C4-2B (cell line): ENCODE results near the gene PFN3.
"Not testable (repeated sequence)": the region's sequence is repeated elsewhere in the genome, so short reads cannot be mapped to it uniquely, and the experiment has no call there.

Source experiments
- H3K27ac ChIP-seq: fragments of 450-650 bp; 2 replicates; pipeline ENCODE4 v1.5.1; 2017
- CTCF ChIP-seq: fragments of 450-650 bp; conservative IDR thresholded peaks from 2 replicates; pipeline ENCODE4 v1.5.1; 2017; ENCODE audit warnings: mild to moderate bottlenecking
- ZFX ChIP-seq: fragments of 450-650 bp; IDR thresholded peaks from 2 replicates; pipeline ENCODE4 v1.6.1; 2017

Gene PFN3

DNA sequence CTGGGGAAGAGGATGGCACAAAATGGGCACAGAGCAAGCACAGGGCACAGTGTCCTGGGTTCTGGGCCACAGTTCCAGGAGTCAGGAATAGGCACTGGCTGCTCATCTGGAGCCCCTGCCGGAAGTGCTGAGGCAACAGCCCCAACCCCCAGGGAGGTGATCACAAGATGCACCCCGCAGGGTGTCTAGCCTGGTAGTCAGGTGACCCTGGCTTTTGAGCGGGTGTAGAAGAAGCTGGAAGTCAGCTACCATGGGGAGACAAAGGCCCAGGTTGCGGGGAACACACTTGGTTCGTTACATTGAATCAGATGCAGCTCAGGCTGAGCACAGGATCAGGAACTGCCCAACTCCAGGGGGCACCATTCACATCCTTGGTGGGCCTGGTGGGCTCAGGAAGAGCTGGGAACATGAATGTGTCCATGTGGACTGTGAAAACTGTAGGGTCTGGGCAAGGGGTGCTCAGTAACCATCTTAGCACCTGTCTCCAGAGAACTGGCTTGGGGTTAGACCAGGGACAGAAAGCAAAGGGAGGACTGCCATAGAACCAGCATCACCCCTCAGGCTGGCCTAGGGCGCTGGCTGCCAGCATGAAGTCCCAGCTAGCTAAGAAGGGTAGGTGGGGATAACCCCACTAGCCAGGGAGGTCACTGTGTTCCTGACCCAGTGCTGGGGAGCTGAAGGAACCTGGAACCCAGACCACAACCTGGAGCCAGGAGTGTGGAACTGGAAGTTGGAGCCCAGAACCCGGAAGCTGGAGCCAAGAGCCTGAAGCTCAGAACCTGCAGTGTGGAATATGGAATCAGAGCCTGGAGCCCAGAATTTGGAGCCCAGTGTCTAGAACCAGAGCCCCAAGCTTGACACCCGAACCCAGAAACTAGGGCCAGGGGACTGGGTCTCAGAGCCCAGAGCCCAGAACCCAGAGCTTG is 22.3 kb downstream of the PFN3 start:
- TF ChIP-seq CTCF (no peak), ZFX (no peak)
- H3K27ac ChIP-seq: no peak overlapping the region

GRCh38 chr5:177376107-177376506 is 24.4 kb downstream of the PFN3 start:
- TF ChIP-seq CTCF: no peak
- no peak for TF ChIP-seq ZFX
- no peak overlapping the region for H3K27ac ChIP-seq

- not testable (repeated sequence) for H3K27ac ChIP-seq
Observed at GRCh38 chr5:177375516-177375915, 24.9 kb downstream of the PFN3 start.

DNA sequence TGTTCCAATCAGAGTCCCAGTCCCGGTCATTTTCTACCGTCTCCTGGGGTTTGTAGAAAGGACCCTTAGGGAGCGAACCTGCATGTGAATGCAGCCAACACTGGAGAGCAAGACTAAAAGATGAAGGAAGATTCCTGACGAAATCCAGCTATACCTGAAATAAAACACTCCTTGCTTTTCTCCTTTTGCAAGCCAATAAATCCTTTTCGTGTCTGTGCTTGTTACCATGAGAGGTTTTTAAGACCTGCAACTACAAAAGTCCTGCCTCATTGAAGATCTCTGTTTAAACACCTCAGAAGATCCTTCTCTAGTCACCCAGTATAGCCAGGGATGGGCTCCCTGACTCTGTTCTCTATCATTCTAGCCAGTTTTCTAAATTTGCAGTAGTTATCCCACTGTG is 26.2 kb downstream of the PFN3 start:
- TF ChIP-seq CTCF (no peak), ZFX (no peak)
- no peak overlapping the region for H3K27ac ChIP-seq

GRCh38 chr5:177373806-177374205 is 26.7 kb downstream of the PFN3 start:
- H3K27ac ChIP-seq: no peak overlapping the region
- TF ChIP-seq CTCF (no peak), ZFX (no peak)

DNA sequence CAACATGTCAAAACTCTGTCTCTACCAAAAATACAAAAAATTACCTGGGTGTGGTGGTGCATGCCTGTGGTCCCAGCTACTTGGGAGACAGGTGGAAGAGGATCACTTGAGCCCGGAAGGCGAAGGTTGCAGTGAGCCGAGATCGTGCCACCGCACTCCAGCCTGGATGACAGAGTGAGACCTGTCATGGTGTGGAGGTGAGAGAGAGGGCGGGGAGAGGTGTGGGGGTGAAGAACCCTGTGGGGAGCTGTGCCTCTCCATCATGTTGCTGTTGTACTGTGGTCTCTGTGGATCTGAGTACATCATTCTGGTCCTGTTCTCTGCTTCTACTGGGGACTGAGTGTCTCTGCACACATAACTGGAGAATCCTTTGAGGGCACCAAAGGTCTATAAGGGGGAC is 27.6 kb downstream of the PFN3 start:
- no peak for TF ChIP-seq ZFX
- TF ChIP-seq CTCF: no peak
- H3K27ac ChIP-seq: no peak overlapping the region

- H3K27ac ChIP-seq: no peak overlapping the region; the same call in 1 of the 2 replicates
- no peak for TF ChIP-seq ZFX
- TF ChIP-seq CTCF: no peak
Observed at GRCh38 chr5:177372034-177372896, 28.2 kb downstream of the PFN3 start.
